NCI-H146 treated with DMSO at 0.1 percent for 48 hours (cell line): ENCODE results near the gene GIMAP8.

Experiments used
- DNase-seq: peaks from one replicate; lab custom pipeline; 2025; ENCODE audit not compliant: unreplicated experiment; lab: John Stamatoyannopoulos, UW

Gene GIMAP8

GRCh38 chr7:150411606-150412005 is 38.8 kb upstream of the GIMAP8 start:
- DNase-seq, result no peak

GRCh38 chr7:150412016-150412415 is 38.4 kb upstream of the GIMAP8 start:
- no peak for DNase-seq

- no peak for DNase-seq
Observed at GRCh38 chr7:150412518-150413488, 37.6 kb upstream of the GIMAP8 start.

GRCh38 chr7:150413640-150414081 is 36.8 kb upstream of the GIMAP8 start:
- DNase-seq, result no peak

GRCh38 chr7:150415161-150416153 is 35.0 kb upstream of the GIMAP8 start:
- no peak for DNase-seq

GRCh38 chr7:150417239-150417638 is 33.2 kb upstream of the GIMAP8 start:
- DNase-seq, result no peak

- no peak for DNase-seq
Observed at GRCh38 chr7:150417863-150418262, 32.6 kb upstream of the GIMAP8 start.

GRCh38 chr7:150420242-150420641 is 30.2 kb upstream of the GIMAP8 start:
- DNase-seq, result no peak

GRCh38 chr7:150420987-150421674 is 29.3 kb upstream of the GIMAP8 start:
- peak; percentile 62 for DNase-seq

- DNase-seq, result no peak
Observed at GRCh38 chr7:150421831-150422230, 28.6 kb upstream of the GIMAP8 start.

GRCh38 chr7:150425670-150426069 is 24.8 kb upstream of the GIMAP8 start:
- no peak for DNase-seq

GRCh38 chr7:150428671-150429451 is 21.6 kb upstream of the GIMAP8 start:
- peak; percentile 74 for DNase-seq

- DNase-seq, result no peak
Observed at GRCh38 chr7:150429699-150430098, 20.7 kb upstream of the GIMAP8 start.

GRCh38 chr7:150430465-150431085 is 19.9 kb upstream of the GIMAP8 start:
- DNase-seq, result no peak

- no peak for DNase-seq
Observed at GRCh38 chr7:150431839-150432658, 18.4 kb upstream of the GIMAP8 start.

- no peak for DNase-seq
Observed at GRCh38 chr7:150432915-150433892, 17.2 kb upstream of the GIMAP8 start.

GRCh38 chr7:150434240-150434639 is 16.2 kb upstream of the GIMAP8 start:
- no peak for DNase-seq

- DNase-seq, result no peak
Observed at GRCh38 chr7:150435047-150435389, 15.4 kb upstream of the GIMAP8 start.
